Ishikawa (cell line): ENCODE results near the gene TMEM208.
A peak's percentile ranks its signal among the peaks of the same experiment; 100 is the strongest.

Source experiments
- CEBPB ChIP-seq: IDR thresholded peaks from 2 replicates; pipeline ENCODE4 v1.6.1; 2012
- CREB1 ChIP-seq: IDR thresholded peaks from 2 replicates; pipeline ENCODE4 v1.6.1; 2012; ENCODE audit warnings: low read depth
- EGR1 ChIP-seq: IDR thresholded peaks from 2 replicates; pipeline ENCODE4 v1.6.1; 2012
- EP300 ChIP-seq: IDR thresholded peaks from 2 replicates; pipeline ENCODE4 v1.6.1; 2012; ENCODE audit warnings: borderline replicate concordance
- FOXM1 ChIP-seq: IDR thresholded peaks from 2 replicates; pipeline ENCODE4 v1.6.1; 2012; ENCODE audit warnings: low read depth, borderline replicate concordance
- NFIC ChIP-seq: IDR thresholded peaks from 2 replicates; pipeline ENCODE4 v1.6.1; 2012
- RAD21 ChIP-seq: IDR thresholded peaks from 2 replicates; pipeline ENCODE4 v1.6.1; 2012; ENCODE audit warnings: low read depth
- TAF1 ChIP-seq: IDR thresholded peaks from 2 replicates; pipeline ENCODE4 v1.6.1; 2012; ENCODE audit warnings: low read depth, mild to moderate bottlenecking
- TCF12 ChIP-seq: IDR thresholded peaks from 2 replicates; pipeline ENCODE4 v1.6.1; 2012; ENCODE audit warnings: low read depth
- TEAD4 ChIP-seq: IDR thresholded peaks from 2 replicates; pipeline ENCODE4 v1.6.1; 2012
- YY1 ChIP-seq: IDR thresholded peaks from 2 replicates; pipeline ENCODE4 v1.6.1; 2012; ENCODE audit warnings: low read depth
- ZBTB7A ChIP-seq: IDR thresholded peaks from 2 replicates; pipeline ENCODE4 v1.6.1; 2012; ENCODE audit warnings: low read depth
- TF ChIP-seq, protein P1 (sequence below): IDR thresholded peaks from 2 replicates; pipeline ENCODE4 v1.6.1; 2012; ENCODE audit warnings: low read depth, mild to moderate bottlenecking
- TF ChIP-seq, protein P2 (sequence below): IDR thresholded peaks from 2 replicates; pipeline ENCODE4 v1.6.1; 2012
- TF ChIP-seq, protein P3 (sequence below): IDR thresholded peaks from 2 replicates; pipeline ENCODE4 v1.6.1; 2012

The TMEM208 gene

DNA sequence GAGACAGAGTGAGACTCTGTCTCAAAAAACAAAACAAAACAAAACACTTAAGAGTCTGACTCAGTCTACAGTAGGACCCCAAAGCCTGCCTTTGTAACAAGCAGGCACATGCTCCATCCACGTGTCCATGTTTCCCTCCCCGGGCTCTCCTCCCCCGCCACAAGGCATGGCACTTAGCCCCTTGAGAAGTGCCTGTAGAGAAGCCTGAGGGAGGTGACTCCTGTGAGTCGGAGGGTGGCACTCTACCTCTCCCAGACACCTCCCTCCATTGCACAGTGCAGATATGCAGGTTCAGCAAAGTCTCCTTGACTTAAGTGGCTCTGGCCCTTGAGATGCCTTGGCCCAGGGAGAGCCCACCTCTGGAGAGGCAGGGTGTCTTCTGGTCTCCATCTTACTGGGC, 13.6 kb downstream of the TMEM208 start:
- TF ChIP-seq, protein P1, sequence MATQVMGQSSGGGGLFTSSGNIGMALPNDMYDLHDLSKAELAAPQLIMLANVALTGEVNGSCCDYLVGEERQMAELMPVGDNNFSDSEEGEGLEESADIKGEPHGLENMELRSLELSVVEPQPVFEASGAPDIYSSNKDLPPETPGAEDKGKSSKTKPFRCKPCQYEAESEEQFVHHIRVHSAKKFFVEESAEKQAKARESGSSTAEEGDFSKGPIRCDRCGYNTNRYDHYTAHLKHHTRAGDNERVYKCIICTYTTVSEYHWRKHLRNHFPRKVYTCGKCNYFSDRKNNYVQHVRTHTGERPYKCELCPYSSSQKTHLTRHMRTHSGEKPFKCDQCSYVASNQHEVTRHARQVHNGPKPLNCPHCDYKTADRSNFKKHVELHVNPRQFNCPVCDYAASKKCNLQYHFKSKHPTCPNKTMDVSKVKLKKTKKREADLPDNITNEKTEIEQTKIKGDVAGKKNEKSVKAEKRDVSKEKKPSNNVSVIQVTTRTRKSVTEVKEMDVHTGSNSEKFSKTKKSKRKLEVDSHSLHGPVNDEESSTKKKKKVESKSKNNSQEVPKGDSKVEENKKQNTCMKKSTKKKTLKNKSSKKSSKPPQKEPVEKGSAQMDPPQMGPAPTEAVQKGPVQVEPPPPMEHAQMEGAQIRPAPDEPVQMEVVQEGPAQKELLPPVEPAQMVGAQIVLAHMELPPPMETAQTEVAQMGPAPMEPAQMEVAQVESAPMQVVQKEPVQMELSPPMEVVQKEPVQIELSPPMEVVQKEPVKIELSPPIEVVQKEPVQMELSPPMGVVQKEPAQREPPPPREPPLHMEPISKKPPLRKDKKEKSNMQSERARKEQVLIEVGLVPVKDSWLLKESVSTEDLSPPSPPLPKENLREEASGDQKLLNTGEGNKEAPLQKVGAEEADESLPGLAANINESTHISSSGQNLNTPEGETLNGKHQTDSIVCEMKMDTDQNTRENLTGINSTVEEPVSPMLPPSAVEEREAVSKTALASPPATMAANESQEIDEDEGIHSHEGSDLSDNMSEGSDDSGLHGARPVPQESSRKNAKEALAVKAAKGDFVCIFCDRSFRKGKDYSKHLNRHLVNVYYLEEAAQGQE: no peak
- TF ChIP-seq TEAD4: no peak
- no peak for TF ChIP-seq TCF12
- TF ChIP-seq YY1: no peak
- no peak for TF ChIP-seq EP300
- no peak for TF ChIP-seq ZBTB7A
- TF ChIP-seq, protein P2, sequence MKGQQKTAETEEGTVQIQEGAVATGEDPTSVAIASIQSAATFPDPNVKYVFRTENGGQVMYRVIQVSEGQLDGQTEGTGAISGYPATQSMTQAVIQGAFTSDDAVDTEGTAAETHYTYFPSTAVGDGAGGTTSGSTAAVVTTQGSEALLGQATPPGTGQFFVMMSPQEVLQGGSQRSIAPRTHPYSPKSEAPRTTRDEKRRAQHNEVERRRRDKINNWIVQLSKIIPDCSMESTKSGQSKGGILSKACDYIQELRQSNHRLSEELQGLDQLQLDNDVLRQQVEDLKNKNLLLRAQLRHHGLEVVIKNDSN: no peak
- TF ChIP-seq CREB1: no peak
- no peak for TF ChIP-seq FOXM1
- TF ChIP-seq TAF1: no peak
- TF ChIP-seq, protein P3, sequence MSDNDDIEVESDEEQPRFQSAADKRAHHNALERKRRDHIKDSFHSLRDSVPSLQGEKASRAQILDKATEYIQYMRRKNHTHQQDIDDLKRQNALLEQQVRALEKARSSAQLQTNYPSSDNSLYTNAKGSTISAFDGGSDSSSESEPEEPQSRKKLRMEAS: no peak
- TF ChIP-seq NFIC: no peak
- TF ChIP-seq CEBPB: no peak
- TF ChIP-seq RAD21: no peak
- TF ChIP-seq EGR1: no peak

DNA sequence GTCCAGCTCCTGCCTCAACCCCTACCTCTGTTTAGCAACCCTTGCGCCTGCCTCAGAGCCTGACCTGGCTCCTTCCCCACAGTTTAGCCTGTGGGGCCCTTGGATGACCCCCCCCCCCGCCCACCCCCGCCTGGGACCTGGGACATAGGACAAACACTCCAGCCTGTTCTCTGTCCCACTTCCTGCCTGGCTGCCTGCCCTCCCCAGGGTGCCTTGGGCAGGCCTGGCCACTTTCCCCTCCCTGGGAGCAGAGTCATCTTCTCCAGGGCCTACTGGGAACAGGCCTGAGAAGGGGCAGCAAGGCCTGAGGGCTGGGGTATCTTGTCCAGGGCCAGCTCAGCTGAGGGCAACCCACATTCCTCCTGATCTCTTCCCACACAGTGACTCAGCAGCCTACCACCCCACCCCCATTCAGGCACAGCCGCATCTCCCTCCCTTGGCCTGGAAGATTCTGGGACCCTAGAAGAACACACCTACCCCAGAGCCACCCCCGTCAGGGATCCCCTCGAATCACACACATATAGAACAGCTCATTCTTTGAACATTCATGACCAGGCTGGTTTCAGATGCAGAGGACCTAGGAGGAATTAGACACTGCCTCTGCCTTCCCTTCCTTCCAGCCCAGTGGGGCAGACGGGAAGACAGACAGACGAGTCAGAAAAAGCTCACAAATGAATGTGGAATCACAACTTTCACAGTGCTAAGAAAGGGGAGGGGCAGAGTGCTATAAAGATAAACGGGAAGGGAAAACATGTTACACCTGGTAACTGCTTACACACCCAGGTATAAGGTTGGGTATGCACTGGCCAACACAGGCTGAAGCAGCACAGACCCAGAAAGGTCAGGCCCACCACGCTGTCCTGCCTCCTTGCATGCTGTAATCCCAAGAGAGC, 14.3 kb downstream of the TMEM208 start:
- TF ChIP-seq, protein P2: no peak
- TF ChIP-seq YY1 (no peak), RAD21 (no peak), FOXM1 (no peak), CREB1 (no peak), TCF12 (no peak), EP300 (no peak), CEBPB (no peak), TEAD4 (0 out of 2 replicates have a peak, but pooled peaks have one; percentile 12), TAF1 (no peak), EGR1 (no peak), NFIC (peak; percentile 20; the same call in 1 of the 2 replicates), ZBTB7A (no peak)
- TF ChIP-seq, protein P1: no peak
- TF ChIP-seq, protein P3: no peak

DNA sequence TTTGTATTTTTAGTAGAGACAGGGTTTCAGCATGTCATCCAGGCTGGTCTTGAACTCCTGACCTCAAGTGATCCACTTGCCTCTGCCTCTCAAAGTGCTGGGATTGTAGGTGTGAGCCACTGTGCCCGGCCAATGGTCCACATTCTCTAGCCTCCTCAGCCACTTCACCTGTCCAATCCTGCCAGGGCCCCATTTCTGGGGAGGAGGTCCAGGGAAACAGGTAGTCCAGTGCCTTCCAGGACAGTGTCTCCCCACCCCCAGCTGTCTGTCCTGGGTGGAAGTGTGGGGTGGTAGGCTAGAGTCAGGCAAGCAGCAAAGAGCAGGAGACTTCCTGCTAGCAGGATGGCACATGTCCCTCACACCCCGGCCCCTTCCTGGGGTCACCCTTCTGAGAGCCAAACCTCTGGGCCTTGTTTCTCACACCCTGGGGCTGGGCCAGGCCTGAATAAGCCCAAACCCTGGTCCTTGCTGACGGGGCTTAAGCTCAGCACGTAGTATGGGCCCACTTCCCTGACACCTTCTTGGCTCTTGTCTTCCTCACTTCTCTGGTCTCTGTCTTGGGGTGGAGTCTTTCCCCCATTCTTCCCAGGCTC, 15.3 kb downstream of the TMEM208 start:
- TF ChIP-seq, protein P2: no peak
- no peak for TF ChIP-seq NFIC
- TF ChIP-seq ZBTB7A: no peak
- no peak for TF ChIP-seq RAD21
- no peak for TF ChIP-seq EP300
- no peak for TF ChIP-seq TCF12
- TF ChIP-seq CREB1: no peak
- TF ChIP-seq YY1: no peak
- no peak for TF ChIP-seq CEBPB
- TF ChIP-seq TAF1: no peak
- TF ChIP-seq FOXM1: no peak
- no peak for TF ChIP-seq TEAD4
- TF ChIP-seq, protein P3: no peak
- TF ChIP-seq EGR1: no peak
- TF ChIP-seq, protein P1: no peak
